COLO668 (cell line): ENCODE results near the gene FOXR1.

Experiments used
- DNase-seq: peaks from one replicate; lab custom pipeline; 2025; ENCODE audit not compliant: unreplicated experiment; lab: John Stamatoyannopoulos, UW

FOXR1 gene

DNA sequence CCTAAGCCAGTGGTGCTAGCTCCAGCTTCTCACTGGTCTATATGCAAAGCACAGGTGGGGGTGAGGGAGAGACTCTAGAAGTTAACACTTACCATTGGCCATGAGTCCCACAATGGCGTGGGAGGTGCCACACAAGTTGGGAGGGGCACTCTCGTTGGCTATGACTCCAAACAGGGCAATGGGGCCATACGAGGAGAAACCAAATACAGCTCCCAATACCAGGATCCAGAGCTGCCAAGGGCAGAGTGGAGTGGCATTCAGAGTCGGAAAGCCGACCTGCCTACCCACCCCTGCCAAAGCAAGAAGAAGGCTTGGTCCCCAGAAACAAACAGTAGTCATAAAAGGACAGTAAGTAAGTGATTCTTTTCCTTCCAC lies 53.5 kb downstream of the FOXR1 start:
- no peak for DNase-seq

DNA sequence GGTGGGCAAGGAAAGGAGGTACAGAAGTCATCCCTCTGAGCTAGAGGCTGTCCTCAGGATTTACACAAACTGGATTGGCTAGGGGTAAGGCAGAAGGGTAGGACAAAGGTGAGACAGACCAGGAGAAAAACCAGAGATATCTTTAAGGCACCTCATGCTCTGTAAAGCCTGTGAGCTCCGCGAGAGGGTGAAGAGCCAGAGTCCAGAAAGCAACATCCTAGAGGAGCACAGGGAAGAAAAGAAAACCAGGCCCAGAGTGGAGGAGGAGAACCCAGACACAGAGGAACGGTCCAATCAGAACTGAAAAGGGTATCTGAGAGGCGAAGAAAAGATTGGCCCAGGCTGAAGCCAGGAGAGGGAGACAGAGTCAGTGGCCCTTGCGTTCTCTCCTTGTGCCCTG lies 54.0 kb downstream of the FOXR1 start:
- DNase-seq, result no peak

DNA sequence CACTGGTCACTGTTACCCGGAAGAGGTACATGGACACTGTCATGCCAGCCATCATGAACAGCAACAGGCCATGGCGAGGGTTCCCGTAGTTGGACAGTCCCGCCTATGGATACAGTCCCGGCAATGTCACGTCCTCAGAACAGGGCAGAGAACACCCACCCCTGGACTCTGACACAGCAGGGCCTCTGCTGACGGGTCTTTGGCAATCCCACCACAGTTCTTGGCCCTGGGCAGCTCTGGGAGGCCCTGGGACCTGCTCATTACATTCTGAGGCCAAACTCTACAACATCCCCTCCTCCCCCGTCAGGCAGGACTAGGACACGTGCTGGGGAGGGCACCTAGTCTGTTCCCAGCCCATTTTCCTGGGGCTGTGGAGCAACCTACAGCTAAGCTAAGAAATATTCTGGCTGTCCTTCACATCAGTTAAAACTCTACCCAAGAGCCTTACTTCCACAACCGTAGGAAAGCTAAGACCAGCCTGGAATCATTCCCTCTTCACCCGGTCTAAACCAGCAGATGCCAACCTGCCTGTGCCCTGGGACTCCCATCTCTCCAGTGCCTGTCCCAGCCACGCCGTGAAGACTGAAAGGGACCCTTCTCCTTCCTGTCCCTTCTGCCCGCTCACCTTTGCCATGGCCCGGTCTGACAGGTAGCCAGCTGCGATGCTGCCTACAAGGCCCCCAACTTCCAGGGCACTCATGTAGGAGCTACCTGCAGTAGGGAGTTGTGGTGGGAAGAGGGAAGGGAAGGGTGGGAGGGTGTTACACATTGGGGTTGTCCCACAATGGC lies 54.6 kb downstream of the FOXR1 start:
- no peak for DNase-seq

DNA sequence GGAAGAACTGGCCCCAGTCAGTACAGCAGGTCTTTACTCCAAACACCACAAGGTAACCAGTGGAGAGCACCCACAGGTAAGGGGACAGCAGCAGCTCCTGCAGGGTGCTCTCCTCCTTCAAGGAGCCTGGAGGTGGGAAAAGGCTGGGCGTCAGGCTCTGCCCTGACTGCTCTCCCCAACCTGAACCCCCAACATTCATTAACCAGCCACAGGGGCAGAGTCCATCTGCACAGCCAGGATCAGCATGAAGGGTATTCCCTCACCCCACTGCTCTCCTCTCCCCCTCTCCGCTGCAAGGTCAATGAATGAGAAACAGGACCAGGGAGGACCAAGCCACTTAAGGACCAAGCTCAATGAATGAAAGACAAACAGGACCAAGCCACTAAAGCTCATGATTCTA lies 55.4 kb downstream of the FOXR1 start:
- DNase-seq, result no peak

DNA sequence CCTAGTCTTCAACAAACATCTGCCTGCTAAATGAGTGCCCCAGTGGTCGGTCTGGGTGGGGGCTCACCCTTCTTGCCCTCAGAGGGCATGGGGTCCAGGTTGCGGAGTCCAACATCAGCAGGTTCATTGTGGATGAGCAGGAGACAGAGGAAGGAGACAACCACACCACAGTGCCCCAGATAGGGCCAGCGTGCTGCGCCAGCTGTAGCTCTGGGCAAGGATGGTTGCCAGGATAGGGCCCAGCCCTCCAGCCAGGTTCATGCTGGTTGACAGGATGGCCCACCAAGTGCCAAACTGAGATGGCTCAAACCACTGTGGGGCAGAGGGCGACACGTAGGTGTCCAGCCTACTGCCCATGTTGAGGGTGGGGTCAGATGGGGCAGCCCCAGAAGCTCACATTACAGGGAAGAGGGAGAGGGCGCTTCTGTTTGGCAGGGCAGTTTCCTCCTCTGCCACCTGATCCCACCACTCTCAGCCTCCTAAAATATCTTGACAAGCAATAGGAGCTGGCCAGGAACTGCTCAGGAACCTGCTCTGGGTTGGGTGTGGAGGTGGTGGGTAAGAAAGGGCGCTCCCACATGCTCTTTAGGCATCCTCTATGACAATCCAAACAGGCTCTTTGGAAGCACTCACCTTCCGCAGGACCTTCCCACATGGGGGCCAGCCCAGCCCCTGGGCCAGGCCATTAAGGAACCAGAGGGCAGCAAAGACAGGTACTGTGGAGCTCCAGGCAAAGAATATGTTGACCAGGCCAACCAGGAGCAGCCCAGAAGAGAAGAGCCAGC lies 56.2 kb downstream of the FOXR1 start:
- no peak for DNase-seq

DNA sequence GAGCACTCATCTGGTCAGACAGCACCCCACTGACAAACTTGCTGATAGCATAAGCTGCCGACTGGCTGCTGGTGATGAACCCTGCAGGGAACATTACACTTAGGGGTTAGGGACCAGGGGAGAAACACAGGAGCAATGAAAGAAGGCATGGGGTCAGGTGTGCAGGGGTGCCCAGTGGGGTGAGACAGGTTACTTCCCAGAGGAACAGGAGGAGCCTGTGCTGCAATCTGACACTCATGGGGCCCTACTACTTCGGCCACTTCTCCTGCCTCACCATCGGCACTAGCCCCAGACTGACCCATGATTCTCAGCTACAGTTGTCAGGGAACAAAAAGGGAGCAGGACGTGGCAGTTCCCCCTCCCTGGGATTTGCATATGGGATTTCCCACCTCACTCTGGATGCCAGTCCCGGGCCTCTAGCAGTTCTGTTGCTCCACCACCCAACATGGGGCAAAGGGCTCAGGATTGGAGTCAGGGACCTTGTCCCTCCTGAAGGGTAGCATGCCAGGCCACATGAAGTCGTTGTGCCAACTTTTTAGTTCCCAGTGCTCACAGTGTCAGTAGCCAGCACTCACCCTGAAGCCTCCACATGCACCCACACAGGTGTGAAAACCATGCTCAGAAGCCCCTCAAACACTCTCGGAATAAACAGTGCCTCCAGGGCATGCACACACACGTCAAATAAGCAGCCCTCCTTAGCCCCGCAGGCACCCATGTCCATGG lies 56.9 kb downstream of the FOXR1 start:
- no peak for DNase-seq

DNA sequence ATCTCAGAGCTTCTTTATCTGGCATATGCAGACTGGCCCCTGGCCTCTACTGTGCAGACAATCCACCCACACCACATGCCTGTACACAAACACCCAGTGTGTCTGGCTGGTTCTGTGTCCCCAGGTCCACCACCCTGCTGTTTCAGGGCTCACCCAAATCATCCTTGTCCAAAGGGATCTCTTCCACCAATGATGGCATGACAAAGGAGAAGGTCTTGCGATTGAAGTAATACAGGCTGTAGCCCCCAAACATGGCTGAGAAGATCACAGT lies 57.4 kb downstream of the FOXR1 start:
- DNase-seq, result no peak

DNA sequence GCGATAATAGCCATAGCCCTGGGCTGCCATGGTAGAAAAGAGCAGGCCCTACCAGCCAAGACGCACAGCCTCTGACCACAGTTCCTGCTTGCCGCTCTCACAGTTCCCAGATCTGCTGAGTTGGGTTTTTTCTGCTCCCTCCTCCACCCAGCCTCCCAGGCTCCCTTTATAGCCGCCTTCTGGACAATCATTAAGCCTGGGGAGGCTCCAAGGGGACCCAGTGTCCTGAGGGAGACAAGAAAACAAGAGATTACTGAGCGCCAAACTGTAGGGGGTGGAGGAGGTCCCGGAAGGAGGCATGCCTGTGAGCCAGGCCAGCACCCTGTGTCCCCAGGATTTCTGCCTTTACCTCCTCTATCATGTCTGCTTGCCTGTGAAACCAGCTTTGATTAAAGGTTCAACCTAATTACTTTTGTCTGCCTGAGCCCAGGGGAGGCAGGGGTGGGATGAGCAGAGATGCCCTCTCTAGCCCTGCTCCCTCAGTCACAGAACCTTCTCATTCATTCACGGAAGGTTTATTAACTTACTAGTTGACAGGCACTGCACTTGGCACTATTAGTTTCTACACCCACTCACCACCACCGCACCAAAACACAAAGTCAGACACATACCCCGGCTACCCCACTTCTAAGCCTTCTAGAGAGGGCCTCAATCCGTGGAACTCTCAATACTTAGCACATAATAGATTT lies 57.9 kb downstream of the FOXR1 start:
- peak; percentile 17 for DNase-seq

DNA sequence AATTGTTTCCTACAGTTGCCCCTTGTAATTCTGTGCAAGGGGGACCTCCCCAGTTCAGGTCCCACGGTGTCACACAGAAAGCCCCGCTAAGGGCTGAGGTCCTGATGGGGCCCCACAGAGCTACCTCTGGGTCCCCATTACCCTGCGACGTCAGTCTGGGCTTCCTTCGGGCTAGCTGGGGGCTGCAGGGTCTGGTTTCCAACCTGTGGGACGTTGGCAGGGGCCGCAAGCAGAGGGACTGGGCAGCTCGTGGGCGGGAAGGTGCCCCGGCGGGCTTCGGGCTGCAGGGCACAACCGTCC lies 58.4 kb downstream of the FOXR1 start:
- DNase-seq, result no peak

DNA sequence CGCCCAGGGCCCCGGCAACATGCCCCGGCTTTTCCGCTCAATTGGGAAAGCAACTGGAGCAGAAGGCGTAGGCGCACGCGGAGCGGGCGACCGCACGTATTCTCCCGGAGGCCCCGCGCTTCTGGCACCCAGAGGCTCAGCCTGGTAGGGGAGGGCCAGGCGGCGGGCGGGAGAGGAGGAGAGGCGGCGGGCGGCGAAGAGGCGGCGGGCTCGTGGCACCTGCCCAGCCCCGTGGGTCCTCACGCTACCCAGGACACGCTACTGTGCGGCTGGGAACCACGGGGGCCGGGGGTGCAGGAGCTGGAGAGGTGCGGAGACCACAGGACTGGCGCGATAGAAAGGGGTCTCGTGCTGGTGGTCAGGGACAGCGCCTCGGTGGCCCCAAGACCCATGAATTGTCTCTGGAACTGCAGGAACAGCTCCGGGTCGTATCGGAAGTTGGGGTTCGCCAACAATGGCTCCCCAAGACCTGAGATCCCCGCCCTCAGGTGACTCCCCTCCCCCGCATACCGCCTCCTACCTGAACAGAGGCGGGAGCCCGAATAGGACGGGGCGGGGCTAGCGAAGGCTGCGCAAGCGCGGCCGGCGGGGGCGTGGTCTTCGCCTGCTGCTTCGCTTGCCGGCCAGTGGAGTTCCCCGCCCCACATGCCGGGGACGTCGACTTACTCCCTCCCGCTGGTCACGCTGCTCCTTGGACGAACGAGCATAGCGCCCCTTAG lies 58.9 kb downstream of the FOXR1 start, which contains the start of gene SLC37A4:
SLC37A4 (minus strand) TSS at position 549 of the 719 bp plus-strand sequence.
- DNase-seq, result peak; percentile 99
